Measurements from ENCODE around the gene DDX19B. TPM values are rescaled to one million over a fixed set of nuclear protein-coding genes. Genes with fewer than 3 reads are reported as not detected.
"Not testable (repeated sequence)": the region's sequence is repeated elsewhere in the genome, so short reads cannot be mapped to it uniquely, and the experiment has no call there.

DDX19B gene
- total and polyA plus RNA-seq, 7 donors: 16.6 to 34.2 (median 23.4) TPM

GRCh38 chr16:70267516-70267915, 31.5 kb upstream of the DDX19B start:
- Histone ChIP-seq H3K4me3 (no peak overlapping the region), H3K4me1 (no peaks in the 10 kb centered on the region), H3K27ac (no peak overlapping the region), H3K27me3 (no peaks in the 10 kb centered on the region), H3K9me3 (no peaks in the 10 kb centered on the region), H3K36me3 (peaks cover 73 to 100% (median 90%) of the 10 kb centered on the region in 4 donors)
- peak; percentile 33 for DNase-seq
- TF ChIP-seq, protein P1, sequence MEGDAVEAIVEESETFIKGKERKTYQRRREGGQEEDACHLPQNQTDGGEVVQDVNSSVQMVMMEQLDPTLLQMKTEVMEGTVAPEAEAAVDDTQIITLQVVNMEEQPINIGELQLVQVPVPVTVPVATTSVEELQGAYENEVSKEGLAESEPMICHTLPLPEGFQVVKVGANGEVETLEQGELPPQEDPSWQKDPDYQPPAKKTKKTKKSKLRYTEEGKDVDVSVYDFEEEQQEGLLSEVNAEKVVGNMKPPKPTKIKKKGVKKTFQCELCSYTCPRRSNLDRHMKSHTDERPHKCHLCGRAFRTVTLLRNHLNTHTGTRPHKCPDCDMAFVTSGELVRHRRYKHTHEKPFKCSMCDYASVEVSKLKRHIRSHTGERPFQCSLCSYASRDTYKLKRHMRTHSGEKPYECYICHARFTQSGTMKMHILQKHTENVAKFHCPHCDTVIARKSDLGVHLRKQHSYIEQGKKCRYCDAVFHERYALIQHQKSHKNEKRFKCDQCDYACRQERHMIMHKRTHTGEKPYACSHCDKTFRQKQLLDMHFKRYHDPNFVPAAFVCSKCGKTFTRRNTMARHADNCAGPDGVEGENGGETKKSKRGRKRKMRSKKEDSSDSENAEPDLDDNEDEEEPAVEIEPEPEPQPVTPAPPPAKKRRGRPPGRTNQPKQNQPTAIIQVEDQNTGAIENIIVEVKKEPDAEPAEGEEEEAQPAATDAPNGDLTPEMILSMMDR (IDR thresholded peaks at IDR 0.05): peak in 3 of 4 experiments; percentile 27 to 42 (median 35)
- no peak for TF ChIP-seq POLR2AphosphoS5 (IDR thresholded peaks at IDR 0.05)
- 34 to 56% methylated on average over 6 of the region's 6 CpGs for WGBS, 2 donors
- intact Hi-C loops (cut with DNase I): no loop called here

- H3K27me3 ChIP-seq; H3K4me3 ChIP-seq; H3K27ac ChIP-seq; intact Hi-C loops (cut with DNase I); H3K9me3 ChIP-seq; H3K4me1 ChIP-seq: not testable (repeated sequence)
- peaks cover 70 to 100% (median 88%) of the 10 kb centered on the region in 4 donors for H3K36me3 ChIP-seq
- DNase-seq: peak; percentile 37
- WGBS, 2 donors: 94 to 96% methylated on average over 10 of the region's 10 CpGs
These were observed 31.1 kb upstream of the DDX19B start for GRCh38 chr16:70267922-70268321.

- Histone ChIP-seq H3K4me1 (no peaks in the 10 kb centered on the region), H3K36me3 (peaks cover 56 to 100% (median 78%) of the 10 kb centered on the region in 4 donors), H3K27me3 (no peaks in the 10 kb centered on the region), H3K9me3 (no peaks in the 10 kb centered on the region), H3K27ac (no peak overlapping the region), H3K4me3 (no peak overlapping the region)
- 91 to 96% methylated on average over 12 of the region's 12 CpGs for WGBS, 2 donors
- intact Hi-C loops (cut with DNase I): no loop called here
- DNase-seq: peak; percentile 28
- TF ChIP-seq, protein P1 (IDR thresholded peaks at IDR 0.05): no peak
These were observed 29.5 kb upstream of the DDX19B start for GRCh38 chr16:70269471-70269870.

DNA sequence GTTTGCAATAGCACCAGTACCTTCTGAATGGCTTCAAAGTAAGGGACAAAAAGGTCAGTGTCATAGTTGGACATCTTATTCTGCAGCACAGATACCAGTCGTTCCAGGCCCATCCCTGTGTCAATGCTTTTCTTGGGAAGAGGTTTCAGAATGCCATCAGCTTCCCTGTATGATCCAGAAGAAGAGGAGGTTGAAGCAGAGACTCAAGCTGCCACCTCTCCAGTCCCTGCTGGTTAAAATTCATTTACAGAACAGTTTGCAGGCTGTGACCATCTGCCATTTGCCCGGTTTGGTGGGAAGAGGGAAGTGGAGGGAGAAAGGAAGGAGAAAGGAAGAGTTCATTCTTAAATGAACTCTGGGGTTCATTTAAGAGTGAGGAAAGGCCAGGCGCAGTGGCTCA, 28.8 kb upstream of the DDX19B start:
- Histone ChIP-seq H3K4me3 (no peak overlapping the region), H3K4me1 (no peaks in the 10 kb centered on the region), H3K27me3 (no peaks in the 10 kb centered on the region), H3K9me3 (no peaks in the 10 kb centered on the region), H3K27ac (no peak overlapping the region), H3K36me3 (peaks cover 56 to 100% (median 77%) of the 10 kb centered on the region in 4 donors)
- WGBS, 2 donors: 92 to 93% methylated on average over 3 of the region's 3 CpGs
- DNase-seq: peak; percentile 30
- TF ChIP-seq POLR2A (IDR thresholded peaks at IDR 0.05) (no peak), POLR2AphosphoS5 (IDR thresholded peaks at IDR 0.05) (no peak), EP300 (IDR thresholded peaks at IDR 0.05) (no peak)
- TF ChIP-seq, protein P1 (IDR thresholded peaks at IDR 0.05): no peak
- intact Hi-C loops (cut with DNase I): loop anchor here (10.0 kb wide), 1 partner anchor 275 kb away; no protein-coding TSS in a partner anchor

DNA sequence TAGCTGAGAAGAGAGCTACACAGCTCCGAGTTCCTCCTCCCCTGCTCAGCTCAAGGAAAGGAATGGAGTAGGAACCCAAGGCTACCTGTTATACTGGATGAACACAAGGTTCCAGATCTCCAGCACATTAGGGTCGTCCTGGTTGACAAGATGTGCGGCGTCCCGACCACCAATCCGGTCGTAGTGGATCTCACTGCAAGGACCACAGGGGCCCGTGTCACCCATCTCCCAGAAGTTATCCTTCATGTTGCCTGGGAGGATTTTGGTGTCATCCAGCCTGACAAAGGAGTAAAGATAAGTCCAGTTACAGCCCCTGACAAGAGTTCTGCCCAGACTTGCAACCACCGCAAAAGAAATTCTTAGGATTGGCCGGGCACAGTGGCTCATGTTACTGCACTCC, 27.3 kb upstream of the DDX19B start:
- H3K36me3 ChIP-seq: peaks cover 56 to 100% (median 76%) of the 10 kb centered on the region in 4 donors
- no peak overlapping the region for H3K4me3 ChIP-seq
- no peak overlapping the region for H3K27ac ChIP-seq
- TF ChIP-seq POLR2AphosphoS5 (IDR thresholded peaks at IDR 0.05) (no peak), EP300 (IDR thresholded peaks at IDR 0.05) (no peak), POLR2A (IDR thresholded peaks at IDR 0.05) (no peak)
- TF ChIP-seq, protein P1 (IDR thresholded peaks at IDR 0.05): no peak
- H3K27me3 ChIP-seq: no peaks in the 10 kb centered on the region
- H3K9me3 ChIP-seq: no peaks in the 10 kb centered on the region
- H3K4me1 ChIP-seq: peaks cover 0 to 8% (median 2%) of the 10 kb centered on the region in 4 donors
- no peak for DNase-seq
- WGBS, 2 donors: 95 to 97% methylated on average over 10 of the region's 10 CpGs
- intact Hi-C loops (cut with DNase I): loop anchor here (10.0 kb wide), 1 partner anchor 273 kb away; no protein-coding TSS in a partner anchor

Measured in sigmoid colon (tissue), 7 donors.